ENCODE measurements around the gene SOWAHA. TPM values are rescaled to one million over a fixed set of nuclear protein-coding genes. Genes with fewer than 3 reads are reported as not detected.
A peak's percentile ranks its signal among the peaks of the same experiment; 100 is the strongest.

SOWAHA gene
- not detected in 2 replicates for total RNA-seq

GRCh38 chr5:132812781-132813598 is at the start of gene SOWAHA:
SOWAHA (plus strand) TSS chr5:132813302; CDS start chr5:132813622, 320 bp downstream.
- no peak within 1 kb of the TSS for H3K27ac Mint-ChIP-seq
- POLR2A ChIA-PET: no interaction called here
- TF ChIP-seq, protein P1, sequence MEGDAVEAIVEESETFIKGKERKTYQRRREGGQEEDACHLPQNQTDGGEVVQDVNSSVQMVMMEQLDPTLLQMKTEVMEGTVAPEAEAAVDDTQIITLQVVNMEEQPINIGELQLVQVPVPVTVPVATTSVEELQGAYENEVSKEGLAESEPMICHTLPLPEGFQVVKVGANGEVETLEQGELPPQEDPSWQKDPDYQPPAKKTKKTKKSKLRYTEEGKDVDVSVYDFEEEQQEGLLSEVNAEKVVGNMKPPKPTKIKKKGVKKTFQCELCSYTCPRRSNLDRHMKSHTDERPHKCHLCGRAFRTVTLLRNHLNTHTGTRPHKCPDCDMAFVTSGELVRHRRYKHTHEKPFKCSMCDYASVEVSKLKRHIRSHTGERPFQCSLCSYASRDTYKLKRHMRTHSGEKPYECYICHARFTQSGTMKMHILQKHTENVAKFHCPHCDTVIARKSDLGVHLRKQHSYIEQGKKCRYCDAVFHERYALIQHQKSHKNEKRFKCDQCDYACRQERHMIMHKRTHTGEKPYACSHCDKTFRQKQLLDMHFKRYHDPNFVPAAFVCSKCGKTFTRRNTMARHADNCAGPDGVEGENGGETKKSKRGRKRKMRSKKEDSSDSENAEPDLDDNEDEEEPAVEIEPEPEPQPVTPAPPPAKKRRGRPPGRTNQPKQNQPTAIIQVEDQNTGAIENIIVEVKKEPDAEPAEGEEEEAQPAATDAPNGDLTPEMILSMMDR (IDR thresholded peaks at IDR 0.05): no peak
- CTCF ChIA-PET: no interaction called here
- peak; percentile 30 for ATAC-seq (ENCODE audit: low read depth)
- H3K36me3 Mint-ChIP-seq (ENCODE audit: low read depth): no peaks in the 10 kb centered on the region
- no peaks in the 10 kb centered on the region for H3K9me3 Mint-ChIP-seq
- intact Hi-C loops (cut with micrococcal nuclease): loop anchor here (2.0 to 5.0 kb wide), 2 partner anchors 18 to 36 kb away; partner anchors contain the start of genes SEPTIN8 and SHROOM1
- H3K4me3 Mint-ChIP-seq: peak within 1 kb of the TSS; percentile 74
- H3K27me3 Mint-ChIP-seq: peaks cover 35% of the 10 kb centered on the region
- peaks cover 10% of the 10 kb centered on the region for H3K4me1 Mint-ChIP-seq
- no peak for DNase-seq

DNA sequence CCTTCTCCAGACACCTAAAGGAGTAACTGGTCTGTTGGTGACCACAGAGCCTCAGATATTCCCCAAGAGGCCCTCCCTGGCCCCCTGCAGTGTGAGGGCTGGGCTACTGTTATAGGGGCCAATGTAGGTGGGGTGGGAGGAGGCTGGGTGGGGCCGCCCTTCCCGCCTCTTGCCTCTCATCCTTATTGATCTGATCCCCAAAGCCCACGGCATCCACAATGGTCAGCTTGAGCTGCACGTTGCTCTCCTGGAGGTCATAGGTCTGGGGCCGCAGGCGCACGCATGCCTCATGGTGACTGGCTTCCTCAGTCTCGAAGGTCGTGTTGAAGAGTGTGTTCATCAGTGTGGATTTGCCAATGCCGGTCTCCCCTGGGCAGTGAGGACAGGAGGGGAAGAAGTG is 49.1 kb upstream of the SOWAHA start:
- Mint-ChIP-seq H3K9me3 (no peaks in the 10 kb centered on the region), H3K27ac (no peak overlapping the region), H3K4me3 (no peak overlapping the region), H3K36me3 (ENCODE audit: low read depth) (no peaks in the 10 kb centered on the region), H3K27me3 (no peaks in the 10 kb centered on the region), H3K4me1 (no peaks in the 10 kb centered on the region)
- ATAC-seq (ENCODE audit: low read depth) (no peak), DNase-seq (no peak)
- TF ChIP-seq, protein P1 (IDR thresholded peaks at IDR 0.05): no peak
- intact Hi-C loops (cut with micrococcal nuclease): no loop called here
- POLR2A ChIA-PET: no interaction called here
- CTCF ChIA-PET: no interaction called here

GRCh38 chr5:132764671-132765238 is 48.3 kb upstream of the SOWAHA start:
- TF ChIP-seq, protein P1 (IDR thresholded peaks at IDR 0.05): no peak
- Mint-ChIP-seq H3K27ac (no peak overlapping the region), H3K4me1 (no peaks in the 10 kb centered on the region), H3K36me3 (ENCODE audit: low read depth) (no peaks in the 10 kb centered on the region), H3K27me3 (no peaks in the 10 kb centered on the region), H3K4me3 (no peak overlapping the region), H3K9me3 (no peaks in the 10 kb centered on the region)
- intact Hi-C loops (cut with micrococcal nuclease): no loop called here
- CTCF ChIA-PET: no interaction called here
- POLR2A ChIA-PET: no interaction called here
- ATAC-seq (ENCODE audit: low read depth) (no peak), DNase-seq (no peak)

DNA sequence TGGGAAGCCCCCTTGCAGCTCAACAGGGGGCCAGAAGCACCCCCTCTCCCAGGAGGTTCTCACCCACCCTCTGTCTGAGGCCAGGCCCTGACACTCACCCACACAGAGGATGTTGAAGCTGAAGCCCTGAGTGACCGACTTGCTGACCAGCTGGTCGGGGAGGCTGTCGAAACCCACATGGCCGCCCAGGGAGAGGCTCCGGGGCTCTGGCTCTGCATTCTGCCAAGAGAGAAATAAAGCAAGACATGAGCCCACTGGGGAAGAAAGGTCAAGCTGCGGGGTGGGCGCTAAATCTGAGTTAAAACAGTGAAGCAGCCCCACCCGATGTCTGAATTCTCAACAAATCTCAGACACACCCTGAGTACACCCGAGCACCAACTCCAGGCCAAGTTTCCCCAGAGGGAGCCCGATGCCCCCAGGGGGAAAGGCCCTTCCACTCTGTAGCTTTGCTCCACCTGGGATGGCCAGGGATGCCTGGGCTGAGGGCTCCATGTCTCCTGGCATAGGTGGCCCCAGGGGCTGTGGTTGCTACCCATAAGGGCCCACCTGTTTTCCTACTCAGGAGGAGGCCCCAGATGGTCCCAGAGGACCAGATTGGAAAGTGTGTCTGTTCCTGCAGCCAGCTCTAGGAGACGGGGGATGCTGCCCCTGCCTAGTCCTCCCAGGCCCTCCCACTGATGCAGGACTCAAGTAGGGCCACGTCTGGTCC is 47.6 kb upstream of the SOWAHA start:
- no peaks in the 10 kb centered on the region for H3K36me3 Mint-ChIP-seq (ENCODE audit: low read depth)
- ATAC-seq (ENCODE audit: low read depth): no peak
- no peaks in the 10 kb centered on the region for H3K27me3 Mint-ChIP-seq
- DNase-seq: no peak
- H3K4me3 Mint-ChIP-seq: no peak overlapping the region
- ChIA-PET POLR2A (no interaction called here), CTCF (no interaction called here)
- H3K4me1 Mint-ChIP-seq: no peaks in the 10 kb centered on the region
- TF ChIP-seq, protein P1 (IDR thresholded peaks at IDR 0.05): no peak
- H3K9me3 Mint-ChIP-seq: no peaks in the 10 kb centered on the region
- H3K27ac Mint-ChIP-seq: no peak overlapping the region
- intact Hi-C loops (cut with micrococcal nuclease): no loop called here
